IPS DF 19.7 (cell line): ENCODE measurements around the gene FAAP24.
"Not testable (repeated sequence)": the region's sequence is repeated elsewhere in the genome, so short reads cannot be mapped to it uniquely, and the experiment has no call there.

ENCODE experiments used
- DNase-seq: peaks from one replicate; pipeline ENCODE4 v3.0.0-alpha.2; 2013; ENCODE audit warnings: low read depth, low spot score

The FAAP24 gene, protein sequence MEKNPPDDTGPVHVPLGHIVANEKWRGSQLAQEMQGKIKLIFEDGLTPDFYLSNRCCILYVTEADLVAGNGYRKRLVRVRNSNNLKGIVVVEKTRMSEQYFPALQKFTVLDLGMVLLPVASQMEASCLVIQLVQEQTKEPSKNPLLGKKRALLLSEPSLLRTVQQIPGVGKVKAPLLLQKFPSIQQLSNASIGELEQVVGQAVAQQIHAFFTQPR

DNA sequence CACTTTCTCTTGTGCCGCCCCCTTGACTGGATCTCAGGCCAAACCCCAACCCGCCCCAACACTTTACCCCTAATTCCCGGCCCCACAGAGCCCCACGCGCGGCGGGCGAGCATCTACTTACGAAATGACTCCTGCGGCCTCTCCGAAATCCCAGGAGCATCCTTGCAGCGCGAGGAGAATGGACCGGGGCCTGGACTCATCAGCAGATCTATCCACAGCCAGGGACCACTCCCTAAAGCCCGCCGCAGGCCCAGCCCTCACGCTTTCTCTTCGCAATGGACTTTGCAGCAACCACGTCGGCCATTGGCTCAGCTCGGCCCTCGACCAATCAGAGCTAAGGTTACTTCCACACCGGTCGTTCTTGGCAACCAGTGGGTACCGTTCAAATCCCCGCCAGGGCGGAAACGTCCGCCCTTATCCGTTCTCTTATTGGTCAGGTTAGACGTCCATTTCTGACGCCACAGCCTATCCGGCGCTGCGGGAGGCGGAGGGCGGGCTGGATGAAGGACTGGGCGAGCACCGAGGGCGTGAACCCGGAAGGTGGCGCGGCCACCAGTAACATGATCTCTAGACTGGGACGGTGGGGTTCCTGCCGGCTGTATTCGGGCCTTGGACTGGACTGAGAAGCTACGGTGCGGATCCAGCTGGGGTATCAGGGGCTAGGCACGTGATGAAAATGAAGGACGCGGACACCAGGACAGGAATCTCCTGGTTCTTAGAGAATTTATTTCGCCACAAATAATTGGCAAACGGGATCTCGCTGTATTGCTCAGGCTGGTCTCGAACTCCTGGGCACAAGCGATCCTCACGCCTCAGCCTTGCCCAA lies at the start of gene FAAP24, which contains the start of gene CEP89:
TSS of gene FAAP24 (plus strand) at position 528 of the 826 bp plus-strand sequence. CDS start 955 bp downstream, outside the sequence.
TSS of gene CEP89 (minus strand) at position 244 of the 826 bp plus-strand sequence. CDS start at position 160, 84 bp downstream.
- DNase-seq = peak; percentile 94

DNA sequence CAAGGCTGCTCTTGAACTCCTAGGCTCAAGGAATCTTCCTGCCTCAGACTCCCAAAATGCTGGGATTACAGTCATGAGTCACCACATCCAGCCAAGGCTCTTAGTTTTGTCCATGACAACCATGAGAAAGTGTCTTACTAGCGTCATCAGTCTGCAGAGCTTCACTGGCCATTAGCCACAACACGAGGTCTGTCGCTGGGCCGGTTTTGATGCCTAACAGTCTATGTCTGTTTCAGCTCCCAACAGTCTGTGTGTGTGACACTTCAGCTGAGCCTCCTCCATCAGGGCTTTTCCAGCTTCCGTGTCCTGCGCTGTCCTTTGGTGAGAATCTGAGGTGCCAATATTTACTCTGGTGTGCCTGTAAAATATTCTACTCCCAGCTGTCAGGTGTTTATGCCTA lies 47.8 kb upstream of the FAAP24 start:
- no peak for DNase-seq

DNA sequence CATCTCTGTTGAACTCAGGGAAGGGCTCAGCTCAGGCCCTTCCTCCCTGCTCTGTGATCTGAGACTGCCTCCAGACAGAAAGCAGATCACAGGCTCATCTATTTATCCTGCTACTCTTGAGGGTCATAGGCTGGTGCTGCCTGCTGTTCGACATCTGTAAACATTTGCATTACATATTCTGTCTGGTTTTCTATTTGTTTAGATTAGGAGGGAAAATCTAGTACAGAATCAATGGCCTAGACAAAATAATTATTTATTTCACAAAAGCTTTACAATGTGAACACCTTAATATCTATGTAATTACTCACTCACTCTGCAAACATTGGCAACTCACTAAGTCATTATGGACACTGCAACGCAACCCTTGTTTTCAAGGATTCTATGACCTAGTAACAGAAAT lies 43.2 kb upstream of the FAAP24 start:
- no peak for DNase-seq

DNA sequence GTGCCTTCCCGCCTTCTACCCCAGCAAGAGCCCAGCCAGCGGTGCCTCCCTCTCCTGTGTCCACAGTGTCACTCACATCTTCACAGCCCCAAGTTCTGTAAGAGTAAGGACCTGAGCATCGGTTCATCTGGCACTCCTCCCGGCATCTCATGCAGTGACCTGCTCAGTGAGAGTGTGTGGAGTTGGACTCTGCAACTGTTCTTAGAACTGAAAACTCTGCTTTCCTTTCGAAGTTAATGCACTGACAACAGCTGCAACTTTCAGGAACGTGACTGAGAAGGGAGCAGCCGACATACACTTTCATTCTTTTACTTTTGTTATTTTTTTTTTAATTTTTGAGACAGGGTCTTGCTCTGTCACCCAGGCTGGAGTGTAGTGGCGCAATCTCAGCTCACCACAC lies 41.5 kb upstream of the FAAP24 start:
- no peak for DNase-seq

DNA sequence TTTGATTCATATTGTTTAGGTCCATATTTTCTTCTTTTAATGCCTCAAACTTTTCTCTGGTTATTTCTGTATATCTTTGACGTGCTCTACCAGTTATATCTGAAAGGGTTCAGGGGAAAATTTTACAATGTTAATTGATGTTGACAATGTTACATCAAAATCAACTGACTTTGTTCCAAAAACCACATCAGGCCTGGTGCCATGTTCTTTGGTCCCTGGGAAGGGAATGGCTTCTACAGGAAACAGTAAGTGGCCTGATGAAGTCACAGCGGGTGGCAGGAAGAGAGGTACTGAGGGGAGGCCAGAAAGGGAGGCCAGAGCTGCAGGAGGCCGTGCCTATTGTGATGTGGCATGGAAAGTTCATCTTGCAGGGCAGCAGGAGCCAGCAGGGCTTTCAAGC lies 38.5 kb upstream of the FAAP24 start:
- no peak for DNase-seq

DNA sequence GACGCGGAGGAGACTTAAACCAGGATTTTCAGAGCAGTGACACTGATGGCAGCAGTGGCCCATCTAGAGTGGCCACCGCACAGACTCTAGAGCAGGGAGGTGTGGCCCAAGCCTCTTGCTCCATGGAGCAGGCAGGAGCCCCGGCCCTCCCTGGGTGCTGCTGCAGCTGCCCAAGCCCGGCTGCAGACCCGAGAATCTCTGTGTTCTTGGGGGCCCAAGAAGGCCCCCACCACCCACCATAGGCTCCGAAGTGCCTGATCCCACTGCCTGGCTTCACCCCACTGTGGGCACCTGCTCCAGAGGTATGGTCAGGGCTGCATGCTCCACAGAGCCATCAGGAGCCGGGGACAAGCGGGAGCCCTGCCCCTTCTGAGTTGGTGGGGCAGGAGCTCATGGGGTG lies 36.4 kb upstream of the FAAP24 start:
- no peak for DNase-seq

DNA sequence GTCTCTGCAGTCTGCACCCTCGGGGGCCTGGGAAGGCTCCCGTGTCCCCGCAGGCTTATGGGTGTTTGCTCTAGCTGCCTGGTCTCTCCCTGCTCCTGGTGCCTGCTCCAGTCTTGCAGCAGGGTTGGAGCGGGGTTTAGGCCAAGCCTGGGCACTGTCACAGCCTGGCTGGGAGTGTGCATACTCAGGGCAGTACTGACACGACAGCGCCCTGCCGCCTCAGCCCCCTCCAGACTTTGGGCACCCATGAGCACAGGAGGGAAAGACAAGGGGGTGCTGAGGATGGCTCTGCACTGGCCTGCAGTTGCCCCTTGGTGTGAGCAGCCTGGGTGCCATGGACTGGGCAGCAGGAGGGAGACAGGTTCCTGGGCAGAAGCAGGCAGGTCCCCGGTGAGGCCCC lies 36.0 kb upstream of the FAAP24 start:
- no peak for DNase-seq

DNA sequence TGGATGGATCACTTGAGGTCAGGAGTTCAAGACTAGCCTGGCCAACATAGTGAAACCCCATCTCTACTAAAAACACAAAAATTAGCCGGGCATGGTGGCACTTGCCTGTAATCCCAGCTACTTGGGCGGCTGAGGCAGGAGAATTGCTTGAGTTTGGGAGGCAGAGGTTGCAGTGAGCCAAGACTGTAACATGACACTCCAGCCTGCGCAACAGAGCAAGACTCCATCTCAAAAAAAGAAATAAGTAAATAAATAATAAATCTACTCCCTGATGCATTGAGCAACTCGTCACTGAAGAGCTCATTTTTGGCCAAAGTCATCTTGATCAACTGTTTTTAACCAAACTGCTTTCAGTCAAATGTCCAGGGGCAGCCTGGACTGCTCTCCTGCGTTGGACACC lies 30.8 kb upstream of the FAAP24 start:
- DNase-seq = not testable (repeated sequence)

DNA sequence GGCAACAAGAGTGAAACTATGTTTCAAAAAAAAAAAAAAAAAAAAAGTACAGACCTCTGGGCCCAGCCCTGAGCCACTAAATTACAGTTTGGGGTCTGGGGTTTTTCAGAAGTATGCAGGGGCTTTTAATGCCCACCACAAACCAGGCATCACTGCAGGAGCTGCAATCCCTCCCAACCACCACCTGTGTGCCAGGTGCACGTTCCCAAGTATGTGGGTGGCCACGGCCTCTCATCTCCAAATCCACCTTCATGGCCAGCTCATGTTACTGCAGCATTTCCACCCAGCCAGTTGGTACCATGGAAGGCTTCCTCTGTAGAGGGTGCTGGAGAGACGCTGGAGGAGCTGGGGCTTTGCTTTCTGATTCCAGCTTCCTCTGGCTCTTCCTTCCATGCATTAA lies 26.8 kb upstream of the FAAP24 start:
- DNase-seq = no peak

DNA sequence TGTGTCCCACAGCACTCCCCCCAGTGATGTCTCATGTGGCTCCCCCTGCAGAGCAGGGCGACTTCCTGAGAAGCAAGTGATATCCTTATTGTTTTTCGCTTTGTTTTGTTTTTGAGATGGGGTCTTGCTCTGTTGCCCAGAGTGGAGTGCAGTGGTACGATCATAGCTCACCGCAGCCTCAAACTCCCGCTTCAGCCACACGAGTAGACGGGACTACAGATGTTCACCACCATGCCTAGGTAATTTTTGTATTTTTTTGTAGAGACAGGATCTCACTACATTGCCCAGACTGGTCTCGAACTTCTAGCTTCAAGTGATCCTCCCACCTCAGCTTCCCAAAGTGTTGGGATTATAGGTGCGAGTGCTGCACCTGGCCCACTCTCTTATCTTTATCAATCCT lies 5.3 kb upstream of the FAAP24 start:
- DNase-seq = no peak

DNA sequence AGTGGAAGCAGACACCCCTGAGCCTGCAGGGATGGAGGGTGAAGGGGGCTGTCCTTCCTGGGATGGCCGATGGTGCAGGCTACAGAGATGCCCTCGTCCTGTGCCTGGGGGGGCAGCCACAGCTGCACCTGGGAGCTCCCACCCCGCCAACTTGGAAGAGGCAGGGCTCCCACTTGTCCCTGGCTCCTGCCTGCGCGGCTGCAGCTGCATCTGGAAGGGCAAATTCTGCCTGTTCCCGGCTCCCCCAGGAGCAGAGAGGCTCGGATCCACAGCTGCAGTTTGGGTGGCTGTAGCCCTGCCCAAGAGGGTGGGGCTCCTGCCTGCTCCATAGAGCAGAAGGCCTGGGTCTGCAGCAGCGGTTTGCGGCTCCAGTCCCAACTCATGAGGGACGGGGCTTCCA lies 2.5 kb upstream of the FAAP24 start:
- DNase-seq = no peak

DNA sequence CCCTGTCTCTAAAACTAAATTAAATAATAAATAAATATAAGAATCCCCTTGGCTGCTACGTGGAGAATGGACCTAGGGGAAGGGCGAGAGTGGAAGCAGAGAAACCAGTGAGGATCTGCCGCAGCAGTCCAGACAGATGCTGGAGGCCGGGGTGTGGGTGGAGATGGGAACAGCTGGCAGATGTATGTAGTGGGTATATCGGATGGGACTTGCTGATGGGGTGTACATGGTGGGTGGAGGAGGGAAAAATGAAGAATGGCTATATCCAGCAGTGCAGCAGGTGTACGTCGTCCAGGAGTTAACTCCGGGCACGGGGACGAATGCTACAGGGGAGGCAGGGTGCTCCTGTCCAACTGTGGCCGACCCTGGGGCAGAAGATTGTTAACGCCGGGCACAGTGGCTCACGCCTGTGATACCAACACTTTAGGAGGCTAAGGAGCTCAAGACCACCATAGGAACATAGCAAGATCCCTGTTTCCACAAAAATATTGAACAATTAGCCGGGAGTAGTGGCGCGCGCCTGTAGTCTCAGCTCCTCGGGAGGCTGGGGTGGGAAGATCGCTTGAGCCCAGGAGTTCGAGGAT lies 938 bp upstream of the FAAP24 start:
- no peak for DNase-seq

DNA sequence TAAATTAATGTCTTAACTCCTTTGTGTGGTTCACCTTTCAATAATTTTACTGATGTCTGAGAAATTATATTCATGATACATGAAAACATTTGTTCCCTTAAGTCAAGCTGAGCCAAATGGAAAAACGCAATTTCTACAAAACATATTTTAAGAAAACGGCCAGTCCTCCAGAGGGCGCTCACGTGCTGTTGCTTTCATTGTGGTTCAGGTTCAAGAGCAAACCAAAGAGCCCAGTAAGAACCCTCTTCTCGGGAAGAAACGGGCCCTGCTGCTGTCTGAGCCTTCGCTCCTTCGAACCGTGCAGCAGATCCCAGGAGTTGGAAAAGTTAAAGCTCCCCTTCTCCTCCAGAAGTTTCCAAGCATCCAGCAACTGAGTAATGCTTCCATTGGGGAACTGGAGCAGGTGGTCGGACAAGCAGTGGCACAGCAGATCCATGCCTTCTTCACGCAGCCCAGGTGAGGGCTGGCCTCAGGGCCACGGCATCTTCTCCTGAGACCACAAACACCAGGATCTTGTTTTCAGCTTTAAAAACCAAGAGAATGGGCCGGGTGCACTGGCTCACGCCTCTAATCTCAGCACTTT lies 4.3 kb downstream of the FAAP24 start:
- peak; percentile 25 for DNase-seq

DNA sequence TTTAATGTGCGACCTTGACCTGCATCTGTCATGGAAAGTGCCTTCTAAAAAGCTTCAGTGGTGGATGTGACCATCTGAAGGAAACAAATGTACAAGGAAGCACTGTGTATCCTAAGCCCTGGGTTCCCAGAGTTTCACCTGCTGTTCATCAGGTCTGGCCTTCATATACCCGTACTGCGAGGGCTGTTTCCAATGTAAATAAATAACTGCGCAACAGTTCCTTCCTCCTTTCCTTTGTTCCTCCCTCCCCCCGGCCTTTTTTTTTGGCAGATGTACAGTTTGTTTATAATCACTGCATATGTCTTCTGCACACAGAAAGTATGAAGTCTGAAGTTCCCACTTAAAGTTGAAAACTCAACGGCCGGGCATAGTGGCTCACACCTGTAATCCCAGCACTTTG lies 5.2 kb downstream of the FAAP24 start:
- no peak for DNase-seq

DNA sequence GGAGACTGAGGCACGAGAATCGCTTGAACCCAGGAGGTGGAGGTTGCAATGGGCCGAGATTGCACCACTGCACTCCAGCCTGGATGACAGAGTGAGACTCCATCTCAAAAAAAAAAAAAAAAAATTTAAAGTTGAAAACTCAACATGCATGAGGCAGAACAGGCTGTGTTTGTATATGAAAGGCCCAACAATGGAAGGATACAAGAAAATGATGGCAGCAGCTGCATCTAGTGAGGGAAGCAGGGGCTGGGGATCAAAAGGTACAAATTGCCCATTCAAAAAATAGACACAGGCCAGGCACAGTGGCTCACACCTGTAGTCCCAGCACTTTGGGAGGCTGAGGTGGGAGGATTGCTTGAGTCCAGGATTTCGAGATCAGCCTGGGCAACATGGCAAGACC lies 5.8 kb downstream of the FAAP24 start:
- DNase-seq = not testable (repeated sequence)

DNA sequence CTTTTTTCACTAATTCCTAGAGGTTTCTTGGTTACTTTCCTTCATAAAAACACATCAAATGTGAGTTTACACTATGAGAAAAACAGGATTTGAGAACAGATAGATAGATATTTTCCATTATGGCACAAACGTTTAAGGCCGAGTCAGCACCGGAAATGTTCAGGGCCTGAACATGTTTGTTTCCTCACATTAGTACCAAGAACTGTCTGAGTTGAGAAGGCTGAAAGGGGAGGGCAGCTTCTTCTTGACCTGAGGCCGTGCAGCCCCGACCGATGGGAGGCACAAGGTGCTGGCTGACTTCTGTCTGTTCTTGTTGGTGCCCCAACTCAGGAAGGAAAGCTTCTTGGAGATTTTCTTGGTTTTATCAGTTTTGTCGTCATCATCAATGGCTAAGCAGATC lies 7.8 kb downstream of the FAAP24 start:
- not testable (repeated sequence) for DNase-seq

DNA sequence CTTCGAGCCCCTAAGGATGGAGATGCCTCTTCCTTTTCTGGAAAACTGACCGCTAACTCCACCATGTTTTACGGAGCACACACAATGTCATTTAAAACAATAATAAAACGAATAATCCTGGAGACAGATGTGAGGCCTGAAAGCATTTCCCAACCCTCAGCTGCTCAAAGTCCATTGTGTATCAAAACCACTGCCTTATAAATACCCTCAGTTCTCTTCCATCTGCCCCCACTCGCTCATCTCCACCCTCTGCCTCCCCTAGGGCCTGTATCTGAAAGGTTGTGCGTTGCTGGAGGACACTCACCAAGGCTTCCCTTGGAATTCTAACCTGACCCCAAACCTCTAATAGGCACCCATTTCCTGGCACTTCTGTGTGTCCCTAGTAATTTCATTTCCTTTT lies 10.4 kb downstream of the FAAP24 start:
- DNase-seq = not testable (repeated sequence)

DNA sequence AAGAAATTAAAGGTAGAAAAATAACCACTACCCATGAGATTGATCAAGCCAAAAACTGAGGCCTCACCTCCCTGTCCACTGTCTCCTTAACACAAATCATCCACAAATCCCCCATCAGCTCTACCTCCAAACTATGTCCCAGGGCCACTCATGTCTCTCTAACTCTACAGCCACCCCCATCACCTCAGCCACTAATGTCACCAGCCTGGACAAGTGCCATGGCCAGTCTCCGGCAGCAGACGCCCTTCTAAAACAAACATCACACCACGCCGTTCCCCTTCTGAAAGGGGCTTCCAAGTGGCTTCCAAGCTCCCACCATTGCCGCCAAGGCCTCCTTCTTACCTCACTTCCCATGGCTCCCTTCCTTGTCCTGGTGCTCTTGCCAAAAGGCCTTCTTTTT lies 16.2 kb downstream of the FAAP24 start:
- not testable (repeated sequence) for DNase-seq

DNA sequence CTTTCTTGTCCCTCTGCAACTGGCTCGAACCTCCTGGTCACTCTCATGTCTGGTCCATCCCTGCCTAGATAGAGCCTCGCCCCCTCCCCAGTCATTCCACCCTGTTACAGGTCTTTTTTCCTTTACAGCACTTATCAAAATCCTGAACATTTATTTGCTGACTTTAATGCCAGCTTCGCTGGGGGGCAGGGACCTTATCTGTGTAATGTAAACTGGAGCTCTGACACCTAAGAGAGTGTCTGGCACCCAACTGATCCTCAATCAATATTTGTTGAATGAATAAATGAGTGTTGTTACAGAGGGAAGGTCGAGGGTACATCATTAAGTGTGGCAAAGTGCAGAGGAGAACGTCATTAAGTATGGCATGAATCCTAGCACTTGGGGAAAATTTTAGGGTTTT lies 16.7 kb downstream of the FAAP24 start:
- DNase-seq = no peak

DNA sequence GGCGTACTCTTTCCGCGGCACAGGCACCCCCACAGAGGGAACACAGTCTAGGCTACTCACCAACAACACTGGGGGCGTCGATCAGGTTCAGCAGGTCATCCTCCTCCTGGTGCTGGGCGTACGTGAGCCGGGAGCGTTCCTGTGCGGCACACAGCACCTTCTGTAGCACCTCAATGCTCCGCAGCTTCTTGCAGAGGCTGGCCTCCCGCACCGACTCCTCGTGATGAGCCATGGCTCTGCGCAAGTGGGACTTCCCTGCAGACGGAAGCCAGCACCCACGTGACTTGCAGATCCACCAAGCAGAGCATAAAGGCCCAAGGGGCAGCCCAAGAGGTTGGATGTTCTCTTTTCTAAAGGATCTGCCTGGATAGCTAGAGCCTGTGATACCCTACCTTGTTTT lies 23.9 kb downstream of the FAAP24 start:
- not testable (repeated sequence) for DNase-seq

DNA sequence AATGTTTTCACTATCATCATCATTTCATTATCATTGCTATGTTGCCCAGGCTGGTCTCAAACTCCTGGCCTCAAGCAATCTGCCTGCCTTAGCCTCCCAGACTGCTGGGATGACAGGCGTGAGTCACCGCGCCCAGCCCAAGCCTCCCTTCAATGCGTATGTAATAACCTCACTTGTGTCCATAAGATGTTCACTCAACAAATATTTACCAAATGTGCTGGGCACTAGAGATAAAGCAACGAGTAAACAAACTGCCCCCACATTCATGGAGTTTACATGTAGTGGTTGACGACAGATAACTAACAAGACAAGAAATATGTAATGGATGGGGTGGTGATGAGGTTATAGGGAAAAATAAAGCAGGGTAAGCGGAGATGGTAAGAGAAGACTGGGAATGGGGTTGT lies 25.0 kb downstream of the FAAP24 start:
- not testable (repeated sequence) for DNase-seq

DNA sequence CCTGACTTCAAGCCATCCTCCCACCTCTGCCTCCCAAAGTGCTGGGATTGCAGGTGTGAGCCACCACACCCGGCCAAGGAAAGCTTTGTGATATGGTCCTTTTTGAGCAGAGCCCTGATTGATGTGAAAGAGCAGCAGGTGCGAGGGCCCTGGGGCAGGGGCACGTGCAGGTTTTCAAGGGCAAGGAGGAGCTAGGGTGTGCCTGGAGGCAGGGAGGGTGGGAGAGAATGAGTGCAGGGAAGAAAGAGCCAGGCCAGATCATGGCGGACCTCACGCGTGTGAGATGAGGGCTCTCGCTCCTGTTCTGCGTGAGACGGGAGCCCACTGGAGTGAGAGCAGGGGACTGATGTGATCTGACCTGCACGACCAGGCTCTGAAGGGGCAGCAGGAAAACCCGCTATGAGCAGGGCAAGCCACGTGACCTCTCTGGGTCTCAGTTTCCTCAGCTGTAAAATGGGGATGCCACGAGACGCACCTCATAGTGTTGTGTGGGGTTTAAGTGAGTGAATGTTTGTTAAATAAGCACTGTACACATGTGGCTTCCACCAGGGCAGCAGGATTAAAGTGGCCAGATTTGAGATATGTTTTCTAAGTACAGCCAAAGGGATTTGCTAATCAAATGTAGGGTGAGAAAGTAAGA lies 25.8 kb downstream of the FAAP24 start:
- DNase-seq = no peak
